OCI-LY7 (cell line): ENCODE measurements around the gene LPP. TPM values are rescaled to one million over a fixed set of nuclear protein-coding genes. Genes with fewer than 3 reads are reported as not detected.

Experiments used
- BruUV-seq: library from RNA; stranded (reverse); fragments of 400-500 nt; replicated peaks from 2 replicates; lab custom pipeline; 2021; lab: Mats Ljungman, UMichigan
- CTCF ChIA-PET: fragments of 300-600 bp; sonication (Branson Sonifier 250); formaldehyde crosslinking; loops from one replicate; lab custom pipeline; 2022; ENCODE audit warnings: antibody characterized with exemption; ENCODE audit not compliant: unreplicated experiment; lab: Charles Lee
- POLR2A ChIA-PET: fragments of 300-600 bp; sonication (Branson Sonifier 250); formaldehyde crosslinking; loops from one replicate; lab custom pipeline; 2022; ENCODE audit warnings: antibody characterized with exemption; lab: Charles Lee
- DNase-seq: peaks from one replicate; pipeline ENCODE4 v3.0.0-alpha.2; 2015; ENCODE audit warnings: low spot score
- H2AFZ ChIP-seq: fragments of 200-600 bp; sonication (generic), shearing (Covaris generic); 2 replicates; pipeline ENCODE4 v1.6.1; 2014; ENCODE audit warnings: mild to moderate bottlenecking, antibody characterized with exemption, low read length, moderate library complexity
- H3K27ac ChIP-seq: fragments of 200-600 bp; sonication (generic); 2 replicates; pipeline ENCODE4 v1.5.1; 2014; ENCODE audit warnings: mixed run types, low read depth, mild to moderate bottlenecking, moderate library complexity, low read length, inconsistent platforms; ENCODE audit not compliant: poor library complexity, severe bottlenecking
- H3K36me3 ChIP-seq: fragments of 200-600 bp; sonication (generic); 2 replicates; pipeline ENCODE4 v1.6.1; 2014; ENCODE audit warnings: mild to moderate bottlenecking, antibody characterized with exemption, low read length, moderate library complexity, mixed read lengths; ENCODE audit not compliant: insufficient read depth
- H3K4me1 ChIP-seq: fragments of 200-600 bp; sonication (generic); 2 replicates; pipeline ENCODE4 v1.5.1; 2014; ENCODE audit warnings: mild to moderate bottlenecking, low read length; ENCODE audit not compliant: insufficient read depth, poor library complexity, severe bottlenecking
- H3K4me2 ChIP-seq: fragments of 200-600 bp; sonication (generic); 2 replicates; pipeline ENCODE4 v1.6.1; 2014; ENCODE audit warnings: mild to moderate bottlenecking, low read length
- H3K4me3 ChIP-seq: fragments of 200-600 bp; sonication (generic); 2 replicates; pipeline ENCODE4 v1.5.1; 2014; ENCODE audit warnings: mild to moderate bottlenecking, low read depth, low read length; ENCODE audit not compliant: poor library complexity, severe bottlenecking
- H3K79me2 ChIP-seq: fragments of 200-600 bp; sonication (generic); 2 replicates; pipeline ENCODE4 v1.6.1; 2016; ENCODE audit warnings: low read depth, mild to moderate bottlenecking, low read length, moderate library complexity, mixed read lengths; ENCODE audit not compliant: insufficient read depth
- H3K9me2 ChIP-seq: fragments of 200-600 bp; sonication (generic); 2 replicates; pipeline ENCODE4 v1.6.1; 2016; ENCODE audit warnings: mild to moderate bottlenecking, low read length, mixed read lengths; ENCODE audit not compliant: insufficient read depth
- H3K9me3 ChIP-seq: fragments of 200-600 bp; sonication (generic); 2 replicates; pipeline ENCODE4 v1.6.1; 2014; ENCODE audit warnings: mild to moderate bottlenecking, mixed run types, low read length, mixed read lengths
- H4K20me1 ChIP-seq: fragments of 200-600 bp; sonication (generic); 2 replicates; pipeline ENCODE4 v1.6.1; 2014; ENCODE audit warnings: mild to moderate bottlenecking, antibody characterized with exemption, low read length, moderate library complexity, mixed read lengths; ENCODE audit not compliant: insufficient read depth
- EZH2phosphoT487 ChIP-seq: fragments of 200-600 bp; sonication (generic); IDR thresholded peaks from 2 replicates; pipeline ENCODE4 v1.6.1; 2018; ENCODE audit warnings: low read depth, borderline replicate concordance, mild to moderate bottlenecking, mixed run types, antibody characterized with exemption, low read length, moderate library complexity, mixed read lengths
- intact Hi-C: fragments of 100-400 bp; cut with micrococcal nuclease; formaldehyde crosslinking; loops from one replicate; pipeline ENCODE4 v1.10.0; 2022; ENCODE audit not compliant: unreplicated experiment
- total RNA-seq, 2 experiments: library from RNA; depleted of rRNA in 1 of 2; stranded (reverse); fragments of >200 nt in 1 of 2; shearing (Covaris generic) in 1 of 2; gene quantifications; 2 replicates each; pipeline ENCODE4 v1.2.3, GENCODE V29; 2014 to 2022
- TF ChIP-seq, protein P1 (sequence below): fragments of 200-600 bp; sonication (generic); conservative IDR thresholded peaks from 2 replicates; pipeline ENCODE4 v1.5.1; 2014; ENCODE audit warnings: mild to moderate bottlenecking, antibody characterized with exemption, low read length, moderate library complexity, mixed read lengths

LPP gene
- total RNA-seq, 2 experiments from 2014 or later: 10.9 to 119 TPM

DNA sequence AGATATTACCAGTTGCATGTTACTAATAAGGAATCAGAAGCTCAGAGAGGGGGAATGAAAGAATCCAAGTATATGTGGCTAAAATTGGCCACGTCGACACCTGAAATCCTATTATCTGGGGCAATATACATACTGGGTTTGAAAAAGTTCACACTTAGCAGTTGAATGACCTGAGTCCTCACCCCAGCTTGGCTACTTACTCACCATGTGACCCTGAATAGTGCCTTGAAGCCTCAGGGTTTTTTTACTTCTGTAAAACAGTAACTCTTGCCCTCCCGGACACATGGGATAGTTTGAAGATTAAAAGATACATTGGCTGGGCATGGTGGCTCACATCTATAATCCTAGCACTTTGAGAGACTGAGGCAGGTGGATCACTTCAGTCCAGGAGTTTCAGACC is 675.6 kb downstream of the LPP start:
- H3K79me2 ChIP-seq: no peaks in the 10 kb centered on the region
- BruUV-seq: no TSS peak
- intact Hi-C loops: no loop called here
- H4K20me1 ChIP-seq: no peaks in the 10 kb centered on the region
- no peak overlapping the region for H3K4me2 ChIP-seq
- TF ChIP-seq, protein P1, sequence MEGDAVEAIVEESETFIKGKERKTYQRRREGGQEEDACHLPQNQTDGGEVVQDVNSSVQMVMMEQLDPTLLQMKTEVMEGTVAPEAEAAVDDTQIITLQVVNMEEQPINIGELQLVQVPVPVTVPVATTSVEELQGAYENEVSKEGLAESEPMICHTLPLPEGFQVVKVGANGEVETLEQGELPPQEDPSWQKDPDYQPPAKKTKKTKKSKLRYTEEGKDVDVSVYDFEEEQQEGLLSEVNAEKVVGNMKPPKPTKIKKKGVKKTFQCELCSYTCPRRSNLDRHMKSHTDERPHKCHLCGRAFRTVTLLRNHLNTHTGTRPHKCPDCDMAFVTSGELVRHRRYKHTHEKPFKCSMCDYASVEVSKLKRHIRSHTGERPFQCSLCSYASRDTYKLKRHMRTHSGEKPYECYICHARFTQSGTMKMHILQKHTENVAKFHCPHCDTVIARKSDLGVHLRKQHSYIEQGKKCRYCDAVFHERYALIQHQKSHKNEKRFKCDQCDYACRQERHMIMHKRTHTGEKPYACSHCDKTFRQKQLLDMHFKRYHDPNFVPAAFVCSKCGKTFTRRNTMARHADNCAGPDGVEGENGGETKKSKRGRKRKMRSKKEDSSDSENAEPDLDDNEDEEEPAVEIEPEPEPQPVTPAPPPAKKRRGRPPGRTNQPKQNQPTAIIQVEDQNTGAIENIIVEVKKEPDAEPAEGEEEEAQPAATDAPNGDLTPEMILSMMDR: no peak
- TF ChIP-seq EZH2phosphoT487: no peak
- CTCF ChIA-PET: no interaction called here
- no peaks in the 10 kb centered on the region for H3K9me3 ChIP-seq
- POLR2A ChIA-PET: no interaction called here
- DNase-seq: no peak
- H3K36me3 ChIP-seq: no peaks in the 10 kb centered on the region
- H3K4me3 ChIP-seq: no peak overlapping the region
- H3K4me1 ChIP-seq: peaks cover 5% of the 10 kb centered on the region
- no peak overlapping the region for H2AFZ ChIP-seq
- H3K27ac ChIP-seq: no peak overlapping the region
- H3K9me2 ChIP-seq: no peaks in the 10 kb centered on the region

DNA sequence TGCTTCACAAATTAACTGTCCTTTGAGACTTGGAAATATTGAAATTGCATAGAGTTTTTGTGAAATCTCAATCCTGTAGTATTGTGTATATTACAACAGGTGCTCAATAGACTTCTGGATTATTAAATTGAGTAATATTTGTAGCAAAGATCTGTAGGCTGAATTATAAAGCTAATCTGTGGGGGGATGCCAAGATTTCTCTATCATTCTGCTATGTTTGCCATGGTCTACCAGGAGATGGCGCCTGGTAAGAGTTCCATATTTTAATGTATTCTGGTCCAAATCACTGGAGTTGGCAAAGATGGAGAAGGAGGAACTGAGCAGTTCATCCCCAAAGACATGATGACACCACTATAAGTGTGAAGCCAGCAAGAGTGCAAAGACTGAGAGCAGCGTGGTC is 676.9 kb downstream of the LPP start:
- peak; percentile 3 for DNase-seq
- H3K4me3 ChIP-seq: no peak overlapping the region
- no peak for TF ChIP-seq EZH2phosphoT487
- TF ChIP-seq, protein P1: peak; percentile 71
- H3K79me2 ChIP-seq: no peaks in the 10 kb centered on the region
- intact Hi-C loops: loop anchor here (5.0 kb wide), 1 partner anchor 121 kb away; no protein-coding TSS in a partner anchor
- H2AFZ ChIP-seq: no peak overlapping the region
- no peaks in the 10 kb centered on the region for H3K36me3 ChIP-seq
- no TSS peak for BruUV-seq
- ChIA-PET POLR2A (interaction anchor here (1.3 kb wide), 1 partner anchor 21 kb away, joined by 3 read pairs; no protein-coding TSS in a partner anchor), CTCF (no interaction called here)
- H3K9me2 ChIP-seq: no peaks in the 10 kb centered on the region
- H3K4me1 ChIP-seq: peaks cover 7% of the 10 kb centered on the region
- H3K9me3 ChIP-seq: no peaks in the 10 kb centered on the region
- H4K20me1 ChIP-seq: no peaks in the 10 kb centered on the region
- H3K27ac ChIP-seq: no peak overlapping the region
- no peak overlapping the region for H3K4me2 ChIP-seq

DNA sequence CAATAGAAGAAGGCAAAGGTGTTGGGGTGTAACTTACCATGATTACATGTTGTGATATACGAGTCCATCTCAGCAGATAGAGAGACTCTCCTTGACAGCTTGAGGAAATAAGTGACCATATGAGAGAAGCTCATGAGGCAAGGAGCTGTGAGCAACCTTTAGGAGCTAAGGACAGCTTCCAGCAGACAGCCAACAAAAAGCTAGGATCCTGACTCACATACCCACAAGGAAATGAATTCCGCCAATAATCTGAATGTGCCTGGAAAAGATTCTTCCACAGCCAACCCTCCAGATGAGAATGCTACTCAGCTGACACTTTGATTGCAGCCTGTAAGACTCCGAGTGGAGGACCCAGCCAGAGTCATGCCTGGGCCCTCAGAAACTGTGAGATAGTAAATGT is 678.2 kb downstream of the LPP start:
- no peaks in the 10 kb centered on the region for H4K20me1 ChIP-seq
- ChIA-PET POLR2A (interaction anchor here (0.6 kb wide), 1 partner anchor 16 kb away, joined by 4 read pairs; no protein-coding TSS in a partner anchor), CTCF (interaction anchor here (1.0 kb wide), 1 partner anchor 123 kb away, joined by 3 read pairs; no protein-coding TSS in a partner anchor)
- no peaks in the 10 kb centered on the region for H3K36me3 ChIP-seq
- H3K79me2 ChIP-seq: no peaks in the 10 kb centered on the region
- no peak overlapping the region for H3K4me2 ChIP-seq
- H3K27ac ChIP-seq: no peak overlapping the region
- no peak overlapping the region for H3K4me3 ChIP-seq
- DNase-seq: no peak
- no peak overlapping the region for H2AFZ ChIP-seq
- BruUV-seq: no TSS peak
- TF ChIP-seq, protein P1: no peak
- TF ChIP-seq EZH2phosphoT487: no peak
- no peaks in the 10 kb centered on the region for H3K9me2 ChIP-seq
- peaks cover 7% of the 10 kb centered on the region for H3K4me1 ChIP-seq
- H3K9me3 ChIP-seq: no peaks in the 10 kb centered on the region
- intact Hi-C loops: loop anchor here (5.0 kb wide), 1 partner anchor 120 kb away; no protein-coding TSS in a partner anchor
